Ureter (tissue), 1 donor: ENCODE data around the gene TMEM135. TPM values are rescaled to one million over a fixed set of nuclear protein-coding genes. Genes with fewer than 3 reads are reported as not detected.
"Not testable (repeated sequence)": the region's sequence is repeated elsewhere in the genome, so short reads cannot be mapped to it uniquely, and the experiment has no call there.

Source experiments
- DNase-seq: peaks from one replicate; pipeline ENCODE4 v3.0.0-alpha.2; 2020; ENCODE audit warnings: low spot score
- total RNA-seq: library from RNA; stranded (reverse); gene quantifications from one replicate; pipeline ENCODE4 v1.2.4, GENCODE V29; 2023
- donor health status: DM: yes; HTN: yes; CAD: no.

Gene TMEM135
- total RNA-seq, 1 donor from 2014 or later = 25.5 TPM

- DNase-seq = no peak
Observed at GRCh38 chr11:87076260-87076783, 38.6 kb downstream of the TMEM135 start.

- DNase-seq = no peak
Observed at GRCh38 chr11:87076874-87077429, 39.2 kb downstream of the TMEM135 start.

- DNase-seq = no peak
Observed at GRCh38 chr11:87081358-87081757, 43.6 kb downstream of the TMEM135 start.

- DNase-seq = no peak
Observed at GRCh38 chr11:87082590-87082989, 44.9 kb downstream of the TMEM135 start.

GRCh38 chr11:87083029-87083428 is 45.3 kb downstream of the TMEM135 start:
- no peak for DNase-seq

GRCh38 chr11:87092159-87092558 is 54.4 kb downstream of the TMEM135 start:
- DNase-seq = no peak

- DNase-seq = no peak
Observed at GRCh38 chr11:87092567-87092966, 54.8 kb downstream of the TMEM135 start.

- DNase-seq = no peak
Observed at GRCh38 chr11:87097582-87097981, 59.8 kb downstream of the TMEM135 start.

- DNase-seq = no peak
Observed at GRCh38 chr11:87101956-87102580, 64.3 kb downstream of the TMEM135 start.

- DNase-seq = not testable (repeated sequence)
Observed at GRCh38 chr11:87105826-87106225, 68.1 kb downstream of the TMEM135 start.

- DNase-seq = not testable (repeated sequence)
Observed at GRCh38 chr11:87107379-87107778, 69.6 kb downstream of the TMEM135 start.

GRCh38 chr11:87110443-87111131 is 72.9 kb downstream of the TMEM135 start:
- DNase-seq = no peak

- no peak for DNase-seq
Observed at GRCh38 chr11:87114093-87114492, 76.4 kb downstream of the TMEM135 start.

- no peak for DNase-seq
Observed at GRCh38 chr11:87116185-87116584, 78.5 kb downstream of the TMEM135 start.

GRCh38 chr11:87120937-87121336 is 83.2 kb downstream of the TMEM135 start:
- no peak for DNase-seq

- DNase-seq = no peak
Observed at GRCh38 chr11:87122852-87123251, 85.1 kb downstream of the TMEM135 start.

- DNase-seq = no peak
Observed at GRCh38 chr11:87125257-87125656, 87.5 kb downstream of the TMEM135 start.

GRCh38 chr11:87127101-87127500 is 89.4 kb downstream of the TMEM135 start:
- no peak for DNase-seq

GRCh38 chr11:87128372-87128771 is 90.6 kb downstream of the TMEM135 start:
- no peak for DNase-seq

GRCh38 chr11:87134524-87135106 is 96.9 kb downstream of the TMEM135 start:
- DNase-seq = no peak

- DNase-seq = no peak
Observed at GRCh38 chr11:87136236-87136635, 98.5 kb downstream of the TMEM135 start.

- no peak for DNase-seq
Observed at GRCh38 chr11:87137711-87138110, 100.0 kb downstream of the TMEM135 start.

- no peak for DNase-seq
Observed at GRCh38 chr11:87139475-87139874, 101.7 kb downstream of the TMEM135 start.
